GM13976 (cell line): Measurements from ENCODE around the gene ALDH18A1.

Source experiments
- DNase-seq: peaks from one replicate; pipeline ENCODE4 v3.0.0; 2012; ENCODE audit warnings: low spot score
- in situ Hi-C: fragments of 300-500 bp; cut with MboI; formaldehyde crosslinking; loops from one replicate; pipeline ENCODE4 v1.12.0; 2022; ENCODE audit warnings: low sequenced_read_pairs, mixed read lengths, inconsistent platforms; ENCODE audit not compliant: unreplicated experiment
- TF ChIP-seq, protein P1 (sequence below): IDR thresholded peaks from 2 replicates; pipeline ENCODE4 v1.5.1; 2012; ENCODE audit warnings: borderline replicate concordance, mild to moderate bottlenecking; ENCODE audit not compliant: insufficient read depth; ENCODE audit errors: extremely low read depth, missing control alignments, control extremely low read depth

Gene ALDH18A1

DNA sequence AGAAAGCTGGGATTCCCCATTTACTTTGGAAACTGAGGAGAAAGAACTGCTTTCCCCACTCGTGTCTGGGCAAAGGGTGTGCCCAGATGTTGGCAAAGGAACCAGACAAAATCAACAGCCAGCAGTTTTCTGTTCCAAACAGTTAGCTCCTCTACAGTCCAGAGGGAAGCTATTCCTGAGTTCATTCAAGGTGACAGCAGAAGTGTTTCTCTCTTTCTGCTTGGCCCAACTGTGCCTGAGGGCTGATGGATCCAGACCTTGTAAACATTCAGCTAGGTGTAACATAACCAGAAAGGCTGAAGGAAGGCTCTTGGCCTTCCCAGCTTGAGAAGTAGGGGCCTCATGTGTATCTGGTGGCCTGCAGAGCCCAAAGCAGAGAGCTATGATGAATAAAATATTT, 7.0 kb upstream of the ALDH18A1 start:
- DNase-seq = no peak
- in situ Hi-C loops = no loop called here
- TF ChIP-seq, protein P1, sequence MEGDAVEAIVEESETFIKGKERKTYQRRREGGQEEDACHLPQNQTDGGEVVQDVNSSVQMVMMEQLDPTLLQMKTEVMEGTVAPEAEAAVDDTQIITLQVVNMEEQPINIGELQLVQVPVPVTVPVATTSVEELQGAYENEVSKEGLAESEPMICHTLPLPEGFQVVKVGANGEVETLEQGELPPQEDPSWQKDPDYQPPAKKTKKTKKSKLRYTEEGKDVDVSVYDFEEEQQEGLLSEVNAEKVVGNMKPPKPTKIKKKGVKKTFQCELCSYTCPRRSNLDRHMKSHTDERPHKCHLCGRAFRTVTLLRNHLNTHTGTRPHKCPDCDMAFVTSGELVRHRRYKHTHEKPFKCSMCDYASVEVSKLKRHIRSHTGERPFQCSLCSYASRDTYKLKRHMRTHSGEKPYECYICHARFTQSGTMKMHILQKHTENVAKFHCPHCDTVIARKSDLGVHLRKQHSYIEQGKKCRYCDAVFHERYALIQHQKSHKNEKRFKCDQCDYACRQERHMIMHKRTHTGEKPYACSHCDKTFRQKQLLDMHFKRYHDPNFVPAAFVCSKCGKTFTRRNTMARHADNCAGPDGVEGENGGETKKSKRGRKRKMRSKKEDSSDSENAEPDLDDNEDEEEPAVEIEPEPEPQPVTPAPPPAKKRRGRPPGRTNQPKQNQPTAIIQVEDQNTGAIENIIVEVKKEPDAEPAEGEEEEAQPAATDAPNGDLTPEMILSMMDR = no peak

DNA sequence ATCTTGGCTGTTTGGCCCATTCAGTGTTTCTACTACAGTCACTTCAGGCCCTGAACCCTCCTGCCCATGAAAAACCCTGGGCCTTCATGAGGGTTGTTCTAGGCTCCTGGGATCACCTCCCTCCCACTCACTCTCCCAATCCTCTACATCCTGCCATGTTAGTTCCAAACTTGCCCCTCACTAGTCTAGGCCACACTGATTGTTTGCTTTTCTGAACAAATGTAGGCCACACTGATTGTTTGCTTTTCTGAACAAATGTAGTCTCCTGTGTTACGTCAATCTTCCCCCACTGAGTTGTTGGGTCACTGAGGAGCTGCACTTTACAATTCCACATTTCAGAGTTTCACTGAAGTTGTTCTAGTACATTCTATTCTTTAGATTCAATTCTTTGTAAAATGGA, 5.3 kb upstream of the ALDH18A1 start:
- TF ChIP-seq, protein P1 = no peak
- DNase-seq = no peak
- in situ Hi-C loops = no loop called here

DNA sequence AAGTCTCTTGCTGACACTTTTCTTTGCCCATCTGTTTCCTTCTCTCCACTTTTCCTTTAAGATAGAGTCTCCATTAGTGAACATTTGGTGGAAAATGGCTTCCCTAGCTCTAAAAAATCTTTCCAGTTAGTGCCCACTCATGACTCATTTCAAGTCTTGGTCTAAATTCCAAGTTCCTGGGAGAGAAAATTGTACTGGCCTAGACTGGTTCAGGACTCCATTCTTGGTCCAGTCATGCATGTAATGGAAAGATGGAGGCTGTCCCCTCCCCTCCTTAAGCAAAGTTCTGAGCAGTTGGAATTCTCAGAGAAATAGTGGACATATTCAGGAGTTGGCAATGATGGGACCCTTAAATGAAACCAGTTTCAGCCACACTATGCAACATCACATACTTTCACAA, 3.8 kb upstream of the ALDH18A1 start:
- no peak for DNase-seq
- in situ Hi-C loops = no loop called here
- TF ChIP-seq, protein P1 = no peak

DNA sequence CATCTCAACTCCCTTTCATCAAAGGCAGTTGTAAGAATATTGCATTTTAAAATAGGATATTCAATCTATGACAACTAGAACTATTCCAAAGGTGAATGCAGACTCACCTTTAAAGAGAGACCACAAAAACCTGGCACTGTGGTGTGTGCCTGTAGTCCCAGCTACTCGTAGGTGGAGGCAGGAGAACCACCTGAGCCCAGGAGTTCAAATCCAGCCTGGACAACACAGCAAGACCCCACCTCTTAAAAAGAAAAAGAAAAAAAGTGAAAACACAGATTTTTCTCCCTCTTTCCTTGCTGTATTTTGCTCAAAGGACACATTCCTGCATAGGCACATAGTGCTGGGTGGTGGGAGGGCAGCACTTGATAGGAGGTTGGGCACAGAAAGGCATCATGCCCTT, 739 bp upstream of the ALDH18A1 start:
- TF ChIP-seq, protein P1 = no peak
- in situ Hi-C loops = no loop called here
- no peak for DNase-seq

DNA sequence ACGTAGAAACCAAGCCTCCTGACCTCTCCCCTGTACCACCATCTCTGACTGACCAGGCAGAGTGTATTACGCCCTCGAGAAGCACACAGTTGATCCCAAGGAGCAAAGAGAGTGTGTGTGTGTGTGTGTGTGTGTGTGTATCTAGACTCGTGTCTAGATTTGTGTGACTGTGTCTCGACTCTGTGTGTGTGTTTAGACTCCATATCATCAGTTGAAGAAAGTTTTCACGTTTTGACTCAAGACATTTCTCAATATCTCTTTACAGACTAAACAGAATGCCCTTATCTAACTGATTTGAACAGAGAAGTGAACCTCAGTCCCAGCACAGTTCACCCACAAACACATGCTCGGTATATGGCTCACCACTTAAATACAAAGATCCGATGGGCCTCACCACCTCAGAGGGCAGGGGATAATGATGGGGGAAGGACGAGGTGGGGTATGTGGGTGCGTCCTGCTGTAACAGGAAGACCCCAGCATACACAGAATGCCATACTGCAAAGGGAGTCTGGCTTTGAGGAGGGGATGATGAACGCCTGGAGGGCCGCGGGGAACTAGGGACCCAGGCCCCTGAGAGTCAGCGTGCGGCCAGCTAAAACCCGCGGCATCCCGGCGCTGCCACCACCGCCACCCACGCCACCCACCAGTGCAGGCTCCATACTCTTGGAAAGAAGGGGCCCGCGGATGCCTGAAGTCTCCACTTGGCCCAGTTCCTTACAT, 780 bp downstream of the ALDH18A1 start:
- in situ Hi-C loops = no loop called here
- TF ChIP-seq, protein P1 = no peak
- DNase-seq = peak; percentile 32

DNA sequence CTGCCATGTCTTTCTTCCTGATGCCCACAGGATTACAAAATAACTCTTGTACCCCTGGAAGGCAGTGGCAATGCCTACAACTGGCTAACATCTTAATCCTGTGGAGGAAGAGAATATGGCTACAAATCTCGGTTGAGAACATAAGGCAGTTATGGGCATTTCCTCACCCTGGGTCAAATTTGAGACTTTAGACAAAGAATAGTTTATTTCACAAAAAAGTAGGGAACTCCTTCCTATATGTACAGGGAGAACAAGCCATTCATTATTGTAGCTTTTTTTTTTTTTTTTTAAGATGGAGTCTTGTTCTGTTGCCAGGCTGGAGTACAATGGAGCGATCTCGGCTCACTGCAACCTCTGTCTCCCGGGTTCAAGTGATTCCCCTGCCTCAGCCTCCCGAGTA, 2.6 kb downstream of the ALDH18A1 start:
- in situ Hi-C loops = no loop called here

More for the DNA sequence above, 2.6 kb downstream of the ALDH18A1 start:
- DNase-seq = no peak
- TF ChIP-seq, protein P1 = no peak
